UCSD-AML1 (cell line): ENCODE measurements around the gene LDLRAD4.

Experiments
- DNase-seq: peaks from one replicate; lab custom pipeline; 2025; ENCODE audit not compliant: unreplicated experiment; lab: John Stamatoyannopoulos, UW

The LDLRAD4 gene

GRCh38 chr18:13440277-13441248 is 222.0 kb downstream of the LDLRAD4 start:
- DNase-seq = no peak

GRCh38 chr18:13441736-13442135 is 223.2 kb downstream of the LDLRAD4 start:
- DNase-seq = no peak

DNA sequence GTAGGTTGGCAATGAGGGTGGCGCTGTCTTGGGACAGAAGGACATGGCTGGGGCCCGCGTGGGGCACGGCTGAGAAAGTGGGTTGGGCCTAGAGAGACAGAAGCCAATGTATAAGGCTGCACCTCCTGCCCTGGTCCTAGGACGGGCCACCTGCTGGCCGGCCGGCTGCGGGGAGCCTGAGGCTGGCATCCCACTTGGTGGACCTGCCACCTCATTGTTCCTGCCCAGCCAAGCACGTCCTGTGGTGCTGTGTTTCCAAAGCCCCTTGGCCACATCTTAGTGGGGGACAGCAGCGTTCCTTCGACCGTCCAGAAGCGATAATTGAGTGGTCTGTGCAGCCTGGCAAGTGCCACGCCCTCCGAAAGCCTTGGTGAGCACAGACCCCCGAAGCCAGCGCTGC is 223.9 kb downstream of the LDLRAD4 start:
- no peak for DNase-seq

DNA sequence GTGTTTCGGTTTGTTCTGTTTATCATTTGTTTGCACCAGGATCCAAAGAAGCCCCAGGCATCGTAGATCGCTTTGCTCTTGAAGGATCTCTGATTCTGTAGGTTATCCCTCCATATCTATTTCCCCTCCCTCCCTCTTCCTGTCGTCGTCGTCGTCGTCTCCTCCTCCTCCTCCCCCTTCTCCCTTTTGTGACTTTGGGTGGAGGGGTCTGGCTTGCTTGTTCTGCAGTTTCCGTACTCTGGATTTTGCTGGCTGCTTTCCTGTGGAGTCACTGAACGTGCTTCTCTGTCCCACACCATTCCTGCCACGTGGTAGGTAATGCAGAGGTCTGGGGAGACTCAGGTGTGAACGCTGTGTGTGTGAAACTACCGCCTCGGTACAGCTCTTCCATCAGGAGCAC is 225.0 kb downstream of the LDLRAD4 start:
- DNase-seq = no peak

- DNase-seq = no peak
Observed at GRCh38 chr18:13444430-13445240, 226.1 kb downstream of the LDLRAD4 start.

GRCh38 chr18:13445241-13445897 is 226.8 kb downstream of the LDLRAD4 start:
- no peak for DNase-seq

DNA sequence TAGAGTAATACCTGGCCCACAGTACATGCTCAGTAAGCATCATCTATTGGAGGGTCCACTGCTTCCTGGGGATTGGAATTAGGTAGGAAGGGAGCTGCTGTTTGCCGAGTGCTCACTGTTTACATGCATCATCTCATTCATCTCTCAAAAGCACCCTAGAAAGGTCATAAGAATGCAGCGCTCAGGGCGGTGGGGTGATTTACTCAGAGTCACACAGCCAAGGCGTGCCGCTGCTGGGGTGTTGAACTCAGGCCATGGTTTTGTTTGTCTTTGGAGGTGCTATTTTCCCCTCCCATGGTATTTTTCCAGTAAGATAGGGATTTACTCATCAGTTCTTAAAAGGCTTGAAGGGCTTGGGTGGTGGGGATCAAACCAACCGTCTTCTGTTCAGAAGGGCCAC is 227.5 kb downstream of the LDLRAD4 start:
- no peak for DNase-seq

GRCh38 chr18:13446610-13447461 is 228.3 kb downstream of the LDLRAD4 start:
- DNase-seq = no peak

DNA sequence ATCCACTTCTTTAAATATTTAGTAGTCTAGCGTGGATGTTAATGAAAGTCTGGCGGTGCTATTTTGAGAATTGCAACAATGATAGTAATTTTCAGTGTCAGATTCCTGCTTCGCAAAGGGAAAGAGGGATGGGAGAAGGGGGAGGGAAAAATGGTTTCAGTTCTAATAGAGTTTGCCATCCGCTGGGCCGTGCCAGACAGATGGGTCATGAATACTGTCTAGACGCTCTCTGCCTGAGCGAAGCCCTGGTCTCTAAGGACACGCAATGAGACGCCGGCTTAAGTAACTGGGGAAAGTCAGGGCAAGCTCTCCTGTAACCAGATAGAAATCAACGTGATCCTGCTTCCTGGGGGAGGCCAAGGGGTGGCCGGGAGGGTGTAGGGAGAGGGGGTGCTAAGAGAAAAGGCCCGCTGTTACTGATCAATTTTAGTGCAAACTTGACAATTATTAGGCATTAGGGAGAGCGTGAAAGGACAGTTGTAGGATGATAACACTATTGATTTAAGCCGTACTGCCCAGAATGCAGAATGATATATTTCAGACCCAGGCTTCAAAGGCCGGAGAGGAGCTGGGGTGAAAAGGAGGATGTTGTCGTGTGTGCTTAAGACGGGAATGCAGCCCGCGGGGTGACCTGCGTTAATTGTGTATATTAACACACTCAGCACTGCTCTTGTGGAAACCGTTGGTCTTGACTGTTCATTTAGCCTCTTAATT is 229.2 kb downstream of the LDLRAD4 start:
- no peak for DNase-seq

DNA sequence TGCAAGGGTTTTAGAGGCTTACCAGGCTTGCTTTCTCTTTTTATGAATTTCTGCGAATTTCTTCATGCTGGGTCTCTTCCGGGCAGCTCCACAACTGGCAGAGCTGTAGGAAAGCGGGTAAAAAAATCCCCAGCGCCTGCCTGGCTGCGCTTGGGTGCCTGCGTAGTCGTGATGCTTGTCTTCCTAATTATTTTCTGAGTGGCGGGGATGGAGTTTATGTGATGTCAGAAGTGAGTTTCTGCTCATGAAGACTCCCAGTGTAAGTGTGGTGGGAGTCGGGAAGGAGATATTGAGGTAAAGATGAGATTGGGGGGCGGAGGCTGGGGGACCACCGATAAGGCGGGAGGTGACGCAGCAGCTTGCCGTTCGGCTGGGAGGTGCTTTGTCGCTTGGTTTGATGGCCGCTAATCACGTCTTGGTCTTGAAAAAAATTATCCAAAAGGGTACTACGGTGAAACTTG is 229.8 kb downstream of the LDLRAD4 start:
- no peak for DNase-seq

GRCh38 chr18:13449651-13450050 is 231.1 kb downstream of the LDLRAD4 start:
- DNase-seq = no peak

DNA sequence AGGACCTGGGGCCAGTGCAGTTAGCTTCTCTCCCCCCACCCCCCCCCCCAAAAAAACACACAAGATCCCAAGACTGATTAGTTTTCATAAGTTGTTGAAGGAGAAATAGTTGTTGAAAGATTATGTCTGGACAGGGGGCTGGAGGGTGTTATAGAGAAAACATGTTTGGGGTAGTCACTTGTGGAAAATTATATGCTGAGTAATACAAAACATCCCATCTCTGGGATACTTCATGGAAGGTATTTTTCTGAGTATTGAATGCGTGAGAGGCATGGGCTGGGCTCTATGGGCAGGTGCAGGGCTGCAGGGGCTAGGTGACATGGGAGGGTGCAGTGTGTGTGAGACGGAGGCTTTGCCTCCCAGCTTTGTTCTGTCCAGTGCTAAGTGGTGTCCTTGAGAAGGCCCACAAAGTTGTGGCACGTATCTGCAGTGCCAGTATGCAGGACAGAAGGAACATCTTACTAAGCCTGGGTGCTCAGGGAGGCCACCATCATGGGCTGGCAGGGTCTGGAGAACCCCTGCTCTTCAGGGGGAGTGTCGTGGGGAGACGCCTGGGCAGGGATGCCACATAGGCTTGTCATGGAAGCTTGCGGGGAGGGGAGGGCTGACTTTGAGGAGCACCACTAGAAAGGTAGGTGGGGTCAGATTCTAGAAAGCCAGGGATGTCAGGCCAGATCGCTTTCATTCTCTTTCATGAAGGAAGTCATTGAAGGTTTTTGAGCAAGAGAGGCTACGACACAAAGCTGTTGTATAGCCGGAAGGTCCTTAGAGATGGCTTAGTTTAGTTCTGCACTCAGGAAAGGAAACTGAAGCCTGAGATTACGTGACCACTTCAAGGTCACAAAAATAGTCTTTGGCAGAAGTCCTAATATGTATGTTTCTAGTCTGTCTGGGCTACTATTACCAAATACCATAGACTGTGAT is 232.0 kb downstream of the LDLRAD4 start:
- DNase-seq = no peak

DNA sequence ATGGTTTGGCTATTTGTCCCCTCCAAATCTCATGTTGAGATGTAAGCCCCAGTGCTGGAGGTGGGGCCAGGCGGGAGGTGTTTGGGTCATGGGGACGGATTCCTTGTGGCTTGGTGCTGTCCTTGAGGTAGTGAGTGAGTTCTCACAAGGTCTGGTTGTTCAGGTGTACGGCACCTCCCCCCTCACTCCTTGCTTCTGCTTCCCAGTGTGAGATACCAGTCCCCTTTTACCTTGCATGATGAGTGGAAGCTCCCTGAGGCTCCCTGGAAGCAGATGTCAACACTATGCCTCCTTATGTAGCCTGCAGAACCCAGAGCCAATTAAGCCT is 232.6 kb downstream of the LDLRAD4 start:
- no peak for DNase-seq

DNA sequence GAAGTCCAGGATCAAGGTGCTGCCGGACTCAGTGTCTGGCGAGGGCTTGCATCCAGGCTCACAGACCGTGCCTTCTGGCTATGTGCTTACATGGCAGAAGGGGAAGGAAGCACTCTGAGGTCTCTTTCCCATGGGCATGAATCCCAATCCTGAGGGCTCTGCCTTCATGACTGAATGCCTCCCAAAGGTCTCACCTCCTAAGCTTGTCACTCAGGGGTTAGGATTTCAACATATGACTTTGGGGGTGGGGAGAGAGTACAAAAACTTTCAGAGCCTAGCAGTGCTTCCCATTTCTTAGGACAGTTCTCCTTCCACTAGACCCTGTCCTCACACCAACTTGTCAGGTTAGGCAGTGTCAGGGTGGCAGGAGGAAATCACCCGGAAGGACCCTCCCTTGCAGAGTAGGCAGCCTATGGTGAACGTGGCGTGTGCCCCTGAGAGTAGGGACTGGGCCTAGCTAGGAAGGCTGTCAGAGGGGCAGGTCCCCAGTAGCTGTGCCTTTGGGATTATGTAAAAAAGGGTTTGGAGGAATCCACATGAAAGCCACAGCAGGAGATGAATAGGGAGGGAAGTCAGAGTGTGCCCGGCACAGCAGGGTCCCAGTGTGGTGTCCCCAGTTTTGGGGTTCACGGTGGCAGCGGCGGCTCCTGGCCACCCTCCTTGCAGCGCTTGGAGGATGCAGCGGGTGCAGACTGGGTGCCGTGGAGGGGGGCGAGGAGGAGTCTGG is 233.3 kb downstream of the LDLRAD4 start:
- peak; percentile 47 for DNase-seq

- DNase-seq = no peak
Observed at GRCh38 chr18:13452388-13452811, 233.8 kb downstream of the LDLRAD4 start.

- no peak for DNase-seq
Observed at GRCh38 chr18:13452871-13453680, 234.5 kb downstream of the LDLRAD4 start.

- DNase-seq = no peak
Observed at GRCh38 chr18:13453714-13454113, 235.2 kb downstream of the LDLRAD4 start.
